ENCODE measurements around the gene CCHCR1. TPM values are rescaled to one million over a fixed set of nuclear protein-coding genes. Genes with fewer than 3 reads are reported as not detected.

Gene CCHCR1
- polyA plus RNA-seq, 1 donor from 2014 or later = 19.7 TPM

- Histone ChIP-seq H3K4me3 (ENCODE audit: low read length) (no peak overlapping the region), H3K27ac (ENCODE audit: low read length) (no peak overlapping the region), H3K27me3 (ENCODE audit: insufficient read depth, low read depth, low read length) (no peaks in the 10 kb centered on the region), H3K9me2 (ENCODE audit: insufficient read depth, low read length) (no peaks in the 10 kb centered on the region), H4K20me1 (ENCODE audit: insufficient read depth) (no peaks in the 10 kb centered on the region), H2AFZ (ENCODE audit: low read depth, low read length) (no peak overlapping the region), H3K79me2 (replicated peaks; ENCODE audit: insufficient read depth, low read length) (no peaks in the 10 kb centered on the region), H3K36me3 (ENCODE audit: insufficient read depth, low read length) (no peaks in the 10 kb centered on the region), H3K4me2 (ENCODE audit: low read length) (no peak overlapping the region), H3F3A (ENCODE audit: insufficient read depth, low read length, poor library complexity, severe bottlenecking) (no peaks in the 10 kb centered on the region), H3K9me3 (ENCODE audit: low read length) (no peaks in the 10 kb centered on the region), H3K9ac (ENCODE audit: low read length) (no peak overlapping the region)
- TF ChIP-seq POLR2AphosphoS5 (IDR thresholded peaks at IDR 0.05) (no peak), SMC3 (conservative IDR thresholded peaks at IDR 0.05; ENCODE audit: poor library complexity) (no peak), EP300 (conservative IDR thresholded peaks at IDR 0.05; ENCODE audit: poor library complexity, severe bottlenecking) (no peak), TAF1 (IDR thresholded peaks at IDR 0.05; ENCODE audit: low read depth) (no peak)
- TF ChIP-seq, protein P1, sequence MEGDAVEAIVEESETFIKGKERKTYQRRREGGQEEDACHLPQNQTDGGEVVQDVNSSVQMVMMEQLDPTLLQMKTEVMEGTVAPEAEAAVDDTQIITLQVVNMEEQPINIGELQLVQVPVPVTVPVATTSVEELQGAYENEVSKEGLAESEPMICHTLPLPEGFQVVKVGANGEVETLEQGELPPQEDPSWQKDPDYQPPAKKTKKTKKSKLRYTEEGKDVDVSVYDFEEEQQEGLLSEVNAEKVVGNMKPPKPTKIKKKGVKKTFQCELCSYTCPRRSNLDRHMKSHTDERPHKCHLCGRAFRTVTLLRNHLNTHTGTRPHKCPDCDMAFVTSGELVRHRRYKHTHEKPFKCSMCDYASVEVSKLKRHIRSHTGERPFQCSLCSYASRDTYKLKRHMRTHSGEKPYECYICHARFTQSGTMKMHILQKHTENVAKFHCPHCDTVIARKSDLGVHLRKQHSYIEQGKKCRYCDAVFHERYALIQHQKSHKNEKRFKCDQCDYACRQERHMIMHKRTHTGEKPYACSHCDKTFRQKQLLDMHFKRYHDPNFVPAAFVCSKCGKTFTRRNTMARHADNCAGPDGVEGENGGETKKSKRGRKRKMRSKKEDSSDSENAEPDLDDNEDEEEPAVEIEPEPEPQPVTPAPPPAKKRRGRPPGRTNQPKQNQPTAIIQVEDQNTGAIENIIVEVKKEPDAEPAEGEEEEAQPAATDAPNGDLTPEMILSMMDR (IDR thresholded peaks at IDR 0.05; ENCODE audit: poor library complexity, severe bottlenecking) = no peak
- TF ChIP-seq, protein P2, sequence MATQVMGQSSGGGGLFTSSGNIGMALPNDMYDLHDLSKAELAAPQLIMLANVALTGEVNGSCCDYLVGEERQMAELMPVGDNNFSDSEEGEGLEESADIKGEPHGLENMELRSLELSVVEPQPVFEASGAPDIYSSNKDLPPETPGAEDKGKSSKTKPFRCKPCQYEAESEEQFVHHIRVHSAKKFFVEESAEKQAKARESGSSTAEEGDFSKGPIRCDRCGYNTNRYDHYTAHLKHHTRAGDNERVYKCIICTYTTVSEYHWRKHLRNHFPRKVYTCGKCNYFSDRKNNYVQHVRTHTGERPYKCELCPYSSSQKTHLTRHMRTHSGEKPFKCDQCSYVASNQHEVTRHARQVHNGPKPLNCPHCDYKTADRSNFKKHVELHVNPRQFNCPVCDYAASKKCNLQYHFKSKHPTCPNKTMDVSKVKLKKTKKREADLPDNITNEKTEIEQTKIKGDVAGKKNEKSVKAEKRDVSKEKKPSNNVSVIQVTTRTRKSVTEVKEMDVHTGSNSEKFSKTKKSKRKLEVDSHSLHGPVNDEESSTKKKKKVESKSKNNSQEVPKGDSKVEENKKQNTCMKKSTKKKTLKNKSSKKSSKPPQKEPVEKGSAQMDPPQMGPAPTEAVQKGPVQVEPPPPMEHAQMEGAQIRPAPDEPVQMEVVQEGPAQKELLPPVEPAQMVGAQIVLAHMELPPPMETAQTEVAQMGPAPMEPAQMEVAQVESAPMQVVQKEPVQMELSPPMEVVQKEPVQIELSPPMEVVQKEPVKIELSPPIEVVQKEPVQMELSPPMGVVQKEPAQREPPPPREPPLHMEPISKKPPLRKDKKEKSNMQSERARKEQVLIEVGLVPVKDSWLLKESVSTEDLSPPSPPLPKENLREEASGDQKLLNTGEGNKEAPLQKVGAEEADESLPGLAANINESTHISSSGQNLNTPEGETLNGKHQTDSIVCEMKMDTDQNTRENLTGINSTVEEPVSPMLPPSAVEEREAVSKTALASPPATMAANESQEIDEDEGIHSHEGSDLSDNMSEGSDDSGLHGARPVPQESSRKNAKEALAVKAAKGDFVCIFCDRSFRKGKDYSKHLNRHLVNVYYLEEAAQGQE (IDR thresholded peaks at IDR 0.05; ENCODE audit: borderline replicate concordance) = no peak
Measured at GRCh38 chr6:31179896-31180295, 22.3 kb upstream of the CCHCR1 start.

DNA sequence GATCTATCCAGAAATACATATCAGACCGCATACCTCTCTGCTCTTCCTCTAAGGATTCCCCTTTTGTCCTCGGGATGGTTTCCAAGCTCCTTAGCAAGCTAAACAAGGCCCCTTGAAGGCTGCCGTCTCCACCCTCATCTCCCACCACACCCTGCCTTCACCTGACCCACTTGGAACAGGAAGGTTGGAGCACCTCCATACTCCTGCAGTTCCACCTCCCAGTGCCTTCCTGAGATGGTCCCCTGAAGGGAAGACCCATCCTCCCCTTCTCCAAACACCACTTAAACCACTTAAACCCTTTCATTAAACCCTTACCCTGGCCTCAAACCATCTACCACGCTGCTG is 21.4 kb upstream of the CCHCR1 start:
- no peaks in the 10 kb centered on the region for H4K20me1 ChIP-seq (ENCODE audit: insufficient read depth)

More for the DNA sequence above, 21.4 kb upstream of the CCHCR1 start:
- Histone ChIP-seq H2AFZ (ENCODE audit: low read depth, low read length) (no peak overlapping the region), H3K9me3 (ENCODE audit: low read length) (no peaks in the 10 kb centered on the region), H3K27me3 (ENCODE audit: insufficient read depth, low read depth, low read length) (no peaks in the 10 kb centered on the region), H3K36me3 (ENCODE audit: insufficient read depth, low read length) (no peaks in the 10 kb centered on the region), H3K9ac (ENCODE audit: low read length) (no peak overlapping the region), H3K4me3 (ENCODE audit: low read length) (no peak overlapping the region), H3K79me2 (replicated peaks; ENCODE audit: insufficient read depth, low read length) (no peaks in the 10 kb centered on the region), H3K9me2 (ENCODE audit: insufficient read depth, low read length) (no peaks in the 10 kb centered on the region), H3F3A (ENCODE audit: insufficient read depth, low read length, poor library complexity, severe bottlenecking) (no peaks in the 10 kb centered on the region), H3K27ac (ENCODE audit: low read length) (no peak overlapping the region), H3K4me2 (ENCODE audit: low read length) (no peak overlapping the region)
- TF ChIP-seq TAF1 (IDR thresholded peaks at IDR 0.05; ENCODE audit: low read depth) (no peak), SMC3 (conservative IDR thresholded peaks at IDR 0.05; ENCODE audit: poor library complexity) (no peak)
- TF ChIP-seq, protein P1 (IDR thresholded peaks at IDR 0.05; ENCODE audit: poor library complexity, severe bottlenecking) = no peak
